H54 (cell line): ENCODE measurements around the gene ZNF750.
"Not testable (repeated sequence)": the region's sequence is repeated elsewhere in the genome, so short reads cannot be mapped to it uniquely, and the experiment has no call there.

Experiments
- DNase-seq: peaks from one replicate; pipeline ENCODE4 v3.0.0; 2011; ENCODE audit warnings: low spot score, mixed read lengths; ENCODE audit not compliant: insufficient read length
- FAIRE-seq: peaks from 3 replicates; lab custom pipeline; 2011; peaks lifted over from hg19 to GRCh38; lab: Jason Lieb, UNC
- POLR2A ChIP-seq: IDR thresholded peaks from 2 replicates; pipeline ENCODE4 v1.6.1; 2011; ENCODE audit warnings: low read depth, mild to moderate bottlenecking, low read length

The ZNF750 gene

DNA sequence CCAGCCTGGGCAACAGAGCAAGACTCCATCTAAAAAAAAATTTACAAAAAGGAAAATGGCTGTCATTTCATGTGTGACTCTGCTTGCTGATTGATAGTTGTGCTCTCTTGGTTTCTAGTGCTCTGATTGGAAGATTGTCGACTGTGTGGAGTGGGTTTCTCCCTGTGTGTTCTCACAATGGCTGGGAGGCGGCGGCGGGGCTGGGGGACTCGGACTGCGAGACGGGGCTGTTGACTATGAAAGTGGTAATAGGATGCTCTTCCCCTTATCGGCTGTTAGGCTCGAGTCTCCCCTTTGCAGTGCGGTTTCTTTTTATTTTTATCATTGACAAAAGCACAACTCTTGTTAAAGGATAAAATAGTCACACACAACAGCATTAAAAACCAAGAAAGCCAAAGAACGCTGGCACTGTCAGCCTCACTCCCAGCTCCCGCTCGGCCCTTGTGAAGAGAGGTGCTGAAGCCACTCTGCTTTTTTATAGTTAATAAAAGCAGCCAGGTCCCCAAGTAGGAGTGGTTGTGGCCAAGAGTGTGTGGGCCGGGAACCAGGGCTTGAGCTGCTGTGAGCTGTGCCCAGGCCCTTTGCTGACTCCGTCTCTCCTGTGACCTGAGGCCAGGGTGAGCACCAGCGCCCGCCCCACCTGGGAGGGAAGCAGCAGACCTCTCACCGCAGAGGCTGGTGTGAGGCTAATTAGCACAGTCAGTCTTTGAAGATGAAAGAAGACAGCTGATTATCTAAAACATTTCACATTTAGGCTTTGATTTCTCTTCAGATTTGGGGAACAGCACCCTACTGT is 51.4 kb downstream of the ZNF750 start:
- no peak for TF ChIP-seq POLR2A
- DNase-seq (no peak), FAIRE-seq (no peak)

DNA sequence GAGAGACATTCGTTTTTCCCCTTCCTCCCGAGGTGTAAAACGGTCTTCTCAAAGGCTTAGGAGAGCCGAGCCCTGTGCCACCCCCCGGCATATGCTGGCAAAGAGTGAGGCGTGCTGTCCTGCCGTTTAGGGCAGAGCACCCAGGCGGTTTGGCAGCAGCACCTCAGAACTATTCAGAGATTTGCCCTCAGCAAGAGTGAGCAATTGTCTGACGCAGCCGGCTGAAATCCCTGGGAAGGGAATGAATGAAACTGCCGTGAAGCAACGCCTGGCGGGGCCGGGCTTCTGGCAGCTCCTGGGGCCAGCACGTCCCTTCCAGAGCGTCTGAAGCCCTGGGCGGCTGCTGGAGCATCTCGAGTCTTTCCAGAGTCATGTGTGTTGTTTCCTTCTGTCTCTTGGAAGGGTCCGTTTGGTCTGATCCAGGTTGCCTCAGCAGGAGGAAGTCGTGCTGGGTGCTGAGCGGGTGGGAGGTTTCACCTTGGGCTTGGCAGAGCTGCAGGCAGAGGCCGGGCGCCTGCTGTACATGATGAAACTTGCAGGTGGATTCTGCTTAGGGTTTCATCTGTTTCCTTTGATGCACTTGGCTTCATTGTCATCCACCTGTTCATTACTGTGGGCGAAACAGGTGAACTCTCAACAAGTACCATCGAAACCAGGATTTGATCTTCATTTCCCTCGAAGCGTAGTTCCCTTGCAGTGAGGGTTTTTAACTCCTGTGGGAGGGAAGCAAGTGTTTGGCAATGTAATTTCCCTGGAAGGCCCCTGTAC is 52.6 kb downstream of the ZNF750 start:
- no peak for TF ChIP-seq POLR2A
- DNase-seq (no peak), FAIRE-seq (no peak)

DNA sequence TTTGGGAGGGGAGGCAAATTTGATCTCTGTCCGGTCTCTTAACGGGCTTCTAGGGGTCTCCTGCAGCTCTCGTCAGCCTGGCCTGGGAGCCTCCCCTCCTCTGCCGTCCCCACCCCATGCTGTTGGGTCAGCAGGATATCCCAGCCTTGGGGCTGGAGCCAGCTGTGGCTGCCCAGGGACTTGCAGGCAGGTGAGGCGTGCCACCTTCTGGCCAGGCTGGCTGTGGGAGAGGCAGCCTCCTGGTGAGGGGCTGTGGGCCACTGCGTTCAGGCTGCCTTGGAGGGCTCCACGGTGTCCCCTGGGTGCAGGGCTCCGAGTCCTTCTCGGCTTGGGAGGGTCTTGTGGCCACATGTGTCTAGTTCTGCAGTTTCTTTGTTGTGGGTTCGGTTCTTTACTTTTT is 53.4 kb downstream of the ZNF750 start:
- FAIRE-seq = no peak
- no peak for DNase-seq
- no peak for TF ChIP-seq POLR2A

DNA sequence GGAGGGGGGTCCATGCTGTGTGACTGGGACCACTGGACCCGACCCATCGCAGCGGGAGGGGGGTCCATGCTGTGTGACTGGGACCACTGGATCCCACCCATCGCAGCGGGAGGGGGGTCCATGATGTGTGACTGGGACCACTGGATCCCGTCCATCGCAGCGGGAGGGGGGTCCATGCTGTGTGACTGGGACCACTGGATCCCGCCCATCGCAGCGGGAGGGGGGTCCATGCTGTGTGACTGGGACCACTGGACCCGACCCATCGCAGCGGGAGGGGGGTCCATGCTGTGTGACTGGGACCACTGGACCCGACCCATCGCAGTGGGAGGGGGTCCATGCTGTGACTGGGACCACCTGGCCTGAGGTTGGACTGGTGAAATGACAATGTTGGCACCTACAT is 54.2 kb downstream of the ZNF750 start:
- DNase-seq, FAIRE-seq: not testable (repeated sequence)

DNA sequence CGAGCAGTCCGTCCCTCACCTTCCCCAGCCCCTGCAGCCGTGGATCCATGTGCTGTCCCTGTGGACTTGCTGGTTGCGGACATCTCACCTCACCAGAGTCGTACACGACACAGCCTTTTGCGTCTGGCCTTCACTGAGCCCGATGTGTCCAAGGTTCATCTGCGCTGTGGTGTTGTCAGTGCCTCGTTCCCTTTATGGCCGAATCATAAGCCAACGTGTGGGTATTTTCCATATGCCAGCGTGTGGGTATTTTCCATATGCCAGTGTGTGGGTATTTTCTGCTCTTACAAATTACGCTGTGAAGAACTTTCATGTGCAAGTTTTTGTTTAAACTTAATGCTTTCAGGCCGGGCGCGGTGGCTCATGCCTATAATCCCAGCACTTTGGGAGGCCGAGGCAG is 56.3 kb downstream of the ZNF750 start:
- FAIRE-seq (no peak), DNase-seq (no peak)
- TF ChIP-seq POLR2A = no peak

DNA sequence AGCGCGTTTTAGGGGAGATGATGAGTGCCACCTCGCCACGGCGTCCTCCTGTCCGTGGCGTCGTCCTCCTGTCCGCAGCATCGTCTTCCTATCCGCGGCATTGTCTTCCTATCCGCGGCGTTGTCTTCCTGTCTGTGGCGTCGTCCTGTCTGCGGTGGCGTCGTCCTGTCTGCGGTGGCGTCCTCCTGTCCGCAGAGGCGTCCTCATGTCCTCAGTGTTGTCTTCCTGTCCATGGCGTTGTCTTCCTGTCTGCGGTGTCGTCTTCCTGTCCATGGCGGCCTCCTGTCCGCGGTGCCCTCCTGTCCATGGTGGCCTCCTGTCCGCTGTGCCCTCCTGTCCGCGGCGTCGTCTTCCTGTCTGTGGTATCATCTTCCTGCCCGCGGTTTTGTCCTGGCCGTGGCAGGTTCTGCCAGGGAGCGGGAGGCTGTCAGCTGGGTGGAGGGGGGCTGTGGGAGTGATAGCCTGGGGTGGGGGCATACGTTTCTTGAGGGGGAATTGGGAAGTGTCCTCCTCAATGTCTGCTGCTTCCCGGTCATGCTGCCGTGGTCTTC is 57.1 kb downstream of the ZNF750 start:
- TF ChIP-seq POLR2A = no peak
- DNase-seq (no peak), FAIRE-seq (no peak)

DNA sequence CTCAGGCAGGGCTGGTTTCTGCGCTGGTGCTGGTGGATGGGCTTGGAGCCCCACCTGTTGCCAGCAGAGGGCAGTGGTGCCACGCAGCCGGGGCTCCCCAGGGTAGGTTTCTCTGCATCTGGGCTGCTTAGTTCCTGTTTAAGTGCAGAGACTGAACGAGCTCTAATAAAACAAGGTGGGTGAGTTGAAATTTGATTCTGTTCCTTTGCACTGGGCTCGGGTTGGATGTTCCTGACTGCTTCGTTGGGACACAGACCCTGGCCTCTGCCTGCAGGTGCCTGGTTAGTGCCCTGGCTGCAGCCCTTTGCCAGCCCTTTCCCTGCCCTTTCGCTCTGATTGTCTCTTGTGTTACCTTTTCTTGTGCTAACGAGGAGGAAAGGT is 57.9 kb downstream of the ZNF750 start:
- DNase-seq = peak; percentile 93
- TF ChIP-seq POLR2A = no peak
- FAIRE-seq = no peak

DNA sequence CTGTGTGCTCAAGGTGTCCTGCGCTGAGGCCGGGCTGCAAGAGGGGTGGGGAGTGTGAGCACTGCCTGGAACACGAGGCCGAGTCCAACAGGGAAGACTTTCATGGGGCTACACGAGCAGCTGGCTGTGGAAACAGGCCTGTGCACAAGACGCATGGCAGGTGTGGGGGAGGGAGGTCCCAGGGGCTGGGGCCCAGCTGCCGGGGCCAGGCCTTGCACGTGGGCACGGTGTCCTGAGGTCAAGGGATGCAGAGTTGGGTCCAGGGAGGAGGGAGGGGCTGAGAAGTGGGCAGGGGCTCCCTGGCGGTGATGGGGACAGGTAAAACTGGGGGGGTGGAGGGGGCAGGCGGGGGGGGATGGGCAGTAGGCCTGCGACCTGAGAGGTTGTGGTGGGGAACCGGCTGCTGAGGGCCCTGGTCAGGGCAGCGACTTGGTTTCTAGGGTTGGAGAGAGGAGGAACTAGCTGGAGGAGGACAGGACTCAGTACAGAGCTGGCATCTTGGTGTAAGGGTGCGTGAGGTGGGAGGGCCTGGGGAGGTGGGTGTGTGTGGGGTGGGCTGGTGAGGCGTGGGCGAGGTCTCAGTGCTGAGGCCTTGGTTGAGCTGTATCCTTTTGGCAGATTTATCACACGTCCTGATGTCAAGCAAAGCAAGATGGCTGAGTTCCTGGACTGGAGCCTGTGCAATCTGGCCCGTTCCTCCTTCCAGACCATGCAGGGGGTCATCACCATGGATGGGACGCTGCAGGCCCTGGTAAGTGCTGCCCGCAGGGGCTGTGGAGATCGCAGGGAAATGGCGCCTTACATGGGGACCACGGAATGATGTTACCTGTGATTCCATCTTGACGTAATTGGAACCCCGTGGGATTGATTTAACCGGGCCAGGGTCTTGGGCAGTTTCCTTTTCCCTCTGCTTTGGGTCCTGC is 58.6 kb downstream of the ZNF750 start:
- FAIRE-seq (no peak), DNase-seq (no peak)
- no peak for TF ChIP-seq POLR2A

DNA sequence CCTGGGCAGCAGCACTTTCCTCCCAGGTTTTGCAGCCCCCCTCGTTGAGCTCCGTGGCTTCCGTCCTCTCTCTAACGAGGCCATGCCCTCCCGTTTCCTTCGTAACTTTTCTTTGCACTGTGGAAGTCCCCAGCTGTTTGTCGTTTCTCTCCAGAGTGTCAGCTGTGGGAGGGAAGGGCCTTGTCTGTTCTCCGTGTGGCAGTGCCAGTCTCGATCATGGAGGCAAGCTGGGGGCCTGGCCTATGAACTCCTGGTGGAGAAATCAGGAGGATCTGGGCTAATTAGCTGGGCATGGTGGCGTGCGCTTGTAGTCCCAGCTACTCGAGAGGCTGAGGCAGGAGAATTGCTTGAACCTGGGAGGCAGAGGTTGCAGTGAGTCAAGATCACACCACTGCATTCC is 59.6 kb downstream of the ZNF750 start:
- FAIRE-seq (no peak), DNase-seq (no peak)
- TF ChIP-seq POLR2A = no peak

DNA sequence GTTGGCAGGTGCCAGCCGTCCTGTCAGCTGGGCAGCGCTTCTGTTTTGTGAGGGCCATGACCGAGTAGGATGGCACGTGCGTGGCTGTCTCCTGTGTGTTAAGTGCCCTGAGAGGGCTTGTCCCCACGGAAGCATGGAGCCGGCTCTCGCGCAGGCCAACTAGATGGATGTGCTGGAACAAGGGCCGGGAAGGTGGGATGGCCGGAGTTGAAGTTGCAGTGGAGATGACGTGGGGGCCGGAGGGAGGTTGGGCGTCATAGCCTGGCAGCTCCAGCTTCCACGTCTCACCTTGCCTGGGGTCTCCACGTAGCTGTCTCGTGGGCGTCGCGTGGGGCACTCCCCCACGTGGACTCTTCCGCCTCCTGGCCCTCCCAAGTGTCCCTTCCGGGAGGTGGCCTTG is 60.3 kb downstream of the ZNF750 start:
- FAIRE-seq = no peak
- no peak for DNase-seq
- no peak for TF ChIP-seq POLR2A
